HG03025 (cell line): ENCODE measurements around the gene HBD.
A peak's percentile ranks its signal among the peaks of the same experiment; 100 is the strongest.
"Not testable (repeated sequence)": the region's sequence is repeated elsewhere in the genome, so short reads cannot be mapped to it uniquely, and the experiment has no call there.

Experiments
- ATAC-seq: cut with Tn5 transposase; IDR thresholded peaks from one replicate; pipeline ENCODE4 v1.9.1; 2021; ENCODE audit warnings: mild to moderate bottlenecking, moderate library complexity; ENCODE audit not compliant: unreplicated experiment, low FRiP score

The HBD gene

DNA sequence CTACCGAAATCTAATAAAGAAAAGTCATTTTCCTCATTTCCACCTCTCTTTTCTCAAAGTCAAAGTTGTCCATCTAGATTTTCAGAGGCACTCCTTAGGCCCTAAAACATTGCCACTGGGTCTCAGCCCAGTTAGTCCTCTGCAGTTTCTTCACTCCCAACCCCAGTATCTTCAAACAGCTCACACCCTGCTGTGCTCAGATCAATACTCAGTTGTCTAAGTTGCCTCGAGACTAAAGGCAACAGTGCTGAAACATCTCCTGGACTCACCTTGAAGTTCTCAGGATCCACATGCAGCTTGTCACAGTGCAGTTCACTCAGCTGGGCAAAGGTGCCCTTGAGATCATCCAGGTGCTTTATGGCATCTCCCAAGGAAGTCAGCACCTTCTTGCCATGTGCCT lies 19.7 kb upstream of the HBD start:
- not testable (repeated sequence) for ATAC-seq

DNA sequence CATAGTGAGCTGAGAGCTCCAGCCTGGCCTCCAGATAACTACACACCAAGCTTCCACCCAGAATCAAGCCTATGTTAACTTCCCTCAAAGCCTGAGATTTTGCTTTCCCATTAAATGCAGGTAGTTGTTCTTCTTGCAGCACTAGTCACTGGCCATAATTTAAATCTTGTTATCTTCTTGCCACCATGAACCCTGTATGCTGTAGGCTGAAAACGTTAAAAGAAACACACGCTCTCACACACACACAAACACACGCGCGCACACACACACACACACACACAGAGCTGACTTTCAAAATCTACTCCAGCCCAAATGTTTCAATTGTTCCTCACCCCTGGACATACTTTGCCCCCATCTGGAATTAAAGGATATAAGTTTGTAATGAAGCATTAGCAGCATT lies 19.2 kb upstream of the HBD start:
- not testable (repeated sequence) for ATAC-seq

DNA sequence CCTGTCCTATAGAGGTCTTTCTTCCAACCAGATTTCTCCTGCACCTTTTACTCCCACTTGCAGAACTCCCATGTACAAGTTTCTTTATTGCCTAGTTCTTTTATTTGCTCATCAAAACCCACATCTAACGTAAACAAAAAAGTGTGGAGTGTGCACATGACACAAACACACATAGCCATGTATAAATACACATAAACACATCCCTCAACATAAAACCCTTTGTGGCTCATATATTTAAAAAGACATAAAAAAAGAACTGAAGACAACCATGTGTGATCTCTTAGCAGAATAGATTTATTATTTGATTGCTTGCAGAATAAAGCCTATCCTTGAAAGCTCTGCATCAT lies 18.6 kb upstream of the HBD start:
- ATAC-seq = no peak

DNA sequence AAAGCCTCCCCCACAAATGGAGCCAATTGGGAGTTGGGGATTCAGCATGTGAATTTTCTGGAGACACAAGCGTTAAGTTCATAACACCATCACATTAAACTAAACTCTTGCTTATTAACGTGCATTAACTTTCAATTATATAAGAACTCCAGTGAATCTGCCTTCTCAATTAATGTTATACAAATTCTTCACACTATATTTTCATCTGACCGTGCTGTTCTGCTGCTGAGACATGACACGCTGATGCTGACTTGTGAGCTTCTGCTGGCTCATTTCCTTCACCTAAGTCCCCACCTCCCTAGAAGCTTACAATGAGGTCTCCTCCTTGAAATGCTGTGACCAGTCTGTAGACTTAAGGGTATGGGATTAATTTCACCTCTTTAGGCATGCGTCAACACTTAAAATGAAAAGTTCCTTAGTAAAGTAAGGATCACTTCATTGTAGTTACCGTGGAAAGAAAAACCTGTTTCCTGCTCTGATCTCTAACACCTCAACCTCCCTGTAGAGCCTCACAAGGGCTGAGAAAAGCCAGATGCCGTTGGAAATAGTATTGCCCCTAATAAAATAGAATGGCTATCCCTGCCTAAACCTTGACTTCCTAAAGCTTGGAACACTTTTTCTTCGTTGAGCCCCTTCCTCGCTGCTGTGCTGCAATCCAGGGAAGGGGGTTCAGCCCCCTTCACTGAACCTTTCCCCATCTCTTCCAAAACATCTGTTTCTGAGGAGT lies 18.1 kb upstream of the HBD start:
- ATAC-seq = no peak

DNA sequence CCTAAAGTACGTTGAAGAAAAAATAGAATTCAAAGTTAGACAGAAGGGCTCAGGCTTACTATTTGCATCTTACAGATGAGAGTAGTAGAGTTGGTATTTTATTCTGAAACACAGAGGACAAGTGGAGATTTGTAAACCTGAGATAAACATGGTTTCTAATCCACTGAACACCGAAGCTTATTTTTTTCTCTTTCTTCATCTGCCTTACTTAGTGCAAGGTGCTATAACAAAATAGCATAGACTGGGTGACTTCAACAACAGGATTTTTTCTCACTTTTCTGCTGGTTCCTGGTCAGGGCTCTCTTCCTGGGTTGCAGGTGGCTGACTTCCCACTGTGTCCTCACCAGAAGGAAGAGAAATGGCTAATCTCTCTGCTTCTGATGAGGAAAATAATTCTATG lies 17.5 kb upstream of the HBD start:
- ATAC-seq = no peak

DNA sequence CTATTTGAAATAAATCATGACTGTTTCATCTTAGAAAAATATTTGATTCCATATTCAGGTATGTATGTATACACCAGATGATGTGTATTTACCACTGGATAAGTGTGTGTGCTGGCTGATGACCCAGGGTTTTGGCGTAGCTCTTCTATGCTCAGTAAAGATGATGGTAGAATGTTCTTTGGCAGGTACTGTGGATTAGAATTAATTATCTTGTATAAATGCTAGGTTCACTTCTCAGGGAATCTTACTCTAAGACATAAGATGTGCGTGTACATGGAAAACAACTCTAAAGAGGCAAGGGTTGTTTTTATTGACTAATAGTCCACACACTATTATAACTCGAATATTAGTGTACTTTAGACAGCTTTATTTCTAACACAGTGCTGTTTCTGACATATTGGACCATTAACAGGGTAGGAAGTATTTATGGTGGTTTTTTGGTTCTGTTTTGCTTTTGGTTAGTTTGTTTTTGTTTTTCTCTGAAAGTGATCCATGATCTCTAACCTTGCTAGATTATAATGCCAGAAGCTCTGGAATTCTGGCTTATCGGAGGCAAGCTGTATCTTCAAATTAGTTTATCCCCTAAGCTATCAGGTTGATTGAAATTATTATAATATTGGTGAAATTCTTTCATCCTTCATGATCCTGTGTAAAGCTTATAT lies 16.4 kb upstream of the HBD start:
- no peak for ATAC-seq

DNA sequence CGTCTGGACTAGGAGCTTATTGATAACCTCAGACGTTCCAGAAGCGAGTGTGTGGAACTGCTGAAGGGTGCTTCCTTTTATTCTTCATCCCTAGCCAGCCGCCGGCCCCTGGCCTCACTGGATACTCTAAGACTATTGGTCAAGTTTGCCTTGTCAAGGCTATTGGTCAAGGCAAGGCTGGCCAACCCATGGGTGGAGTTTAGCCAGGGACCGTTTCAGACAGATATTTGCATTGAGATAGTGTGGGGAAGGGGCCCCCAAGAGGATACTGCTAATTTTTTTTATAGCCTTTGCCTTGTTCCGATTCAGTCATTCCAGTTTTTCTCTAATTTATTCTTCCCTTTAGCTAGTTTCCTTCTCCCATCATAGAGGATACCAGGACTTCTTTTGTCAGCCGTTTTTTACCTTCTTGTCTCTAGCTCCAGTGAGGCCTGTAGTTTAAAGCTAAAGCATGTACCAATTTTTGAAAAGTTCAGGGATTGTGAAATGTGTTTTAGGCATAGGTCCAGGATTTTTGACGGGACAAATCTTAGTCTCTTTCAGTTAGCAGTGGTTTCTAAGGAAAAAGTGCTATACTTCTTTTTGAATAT lies 15.6 kb upstream of the HBD start, which contains the start of gene HBG1:
TSS of gene HBG1 (minus strand) at position 51 of the 590 bp plus-strand sequence. CDS start 53 bp downstream, outside the sequence.
- not testable (repeated sequence) for ATAC-seq

DNA sequence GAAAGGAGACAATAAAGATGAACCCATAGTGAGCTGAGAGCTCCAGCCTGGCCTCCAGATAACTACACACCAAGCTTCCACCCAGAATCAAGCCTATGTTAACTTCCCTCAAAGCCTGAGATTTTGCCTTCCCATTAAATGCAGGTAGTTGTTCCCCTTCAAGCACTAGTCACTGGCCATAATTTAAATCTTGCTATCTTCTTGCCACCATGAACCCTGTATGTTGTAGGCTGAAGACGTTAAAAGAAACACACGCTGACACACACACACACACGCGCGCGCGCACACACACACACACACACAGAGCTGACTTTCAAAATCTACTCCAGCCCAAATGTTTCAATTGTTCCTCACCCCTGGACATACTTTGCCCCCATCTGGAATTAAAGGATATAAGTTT lies 14.2 kb upstream of the HBD start:
- ATAC-seq = not testable (repeated sequence)

DNA sequence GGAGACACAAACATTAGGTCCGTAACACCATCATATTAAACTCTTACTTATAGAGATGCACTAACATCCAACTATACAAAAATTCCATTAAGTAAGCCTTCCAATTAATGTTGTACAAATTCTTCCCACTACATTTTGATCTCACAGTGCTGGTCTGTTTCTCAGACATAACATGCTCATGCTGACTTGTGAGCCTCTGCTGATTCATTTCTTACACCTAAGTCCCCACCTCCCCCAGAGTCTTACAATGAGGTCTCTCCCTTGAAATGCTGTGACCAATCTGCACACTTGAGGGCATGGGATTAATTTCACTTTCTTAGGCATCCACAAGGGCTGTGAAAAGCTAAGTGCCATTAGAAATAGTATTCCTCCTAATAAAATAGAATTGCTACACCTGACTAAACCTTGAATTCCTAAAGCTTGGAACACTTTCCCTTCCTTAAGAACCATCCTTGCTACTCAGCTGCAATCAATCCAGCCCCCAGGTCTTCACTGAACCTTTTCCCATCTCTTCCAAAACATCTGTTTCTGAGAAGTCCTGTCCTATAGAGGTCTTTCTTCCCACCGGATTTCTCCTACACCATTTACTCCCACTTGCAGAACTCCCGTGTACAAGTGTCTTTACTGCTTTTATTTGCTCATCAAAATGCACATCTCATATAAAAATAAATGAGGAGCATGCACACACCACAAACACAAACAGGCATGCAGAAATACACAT lies 13.3 kb upstream of the HBD start:
- ATAC-seq = no peak

DNA sequence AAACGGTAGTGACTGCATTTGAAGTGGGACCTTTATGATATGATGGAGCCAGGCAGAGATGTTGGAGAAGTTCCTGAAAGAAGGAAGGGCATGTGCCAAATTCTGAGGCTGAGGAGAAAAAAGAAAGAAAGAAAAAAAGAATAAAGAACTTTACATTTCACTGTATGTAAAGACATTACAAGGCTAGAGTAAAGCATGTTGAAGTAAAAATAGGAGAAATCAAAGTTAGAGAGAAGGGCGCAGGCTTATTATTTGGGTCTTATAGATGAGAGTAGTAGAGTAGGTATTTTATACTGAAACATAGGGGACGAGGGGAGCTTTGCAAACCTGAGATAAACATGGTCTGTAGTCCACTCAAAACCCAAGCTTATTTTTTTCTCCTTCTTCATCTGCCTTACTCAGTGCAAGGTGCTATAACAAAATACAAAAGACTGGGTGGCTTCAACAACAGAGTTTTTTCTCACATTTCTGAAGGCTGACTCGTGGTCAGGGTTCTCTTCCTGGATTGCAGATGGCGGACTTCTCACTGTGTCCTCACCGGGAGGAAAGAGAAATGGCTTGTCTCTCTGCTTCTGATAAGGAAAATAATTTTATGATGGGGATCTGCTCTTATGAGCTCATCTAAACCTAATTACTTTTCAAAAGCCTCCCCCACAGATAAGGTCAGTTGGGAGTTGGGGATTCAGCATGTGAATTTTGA lies 12.6 kb upstream of the HBD start:
- no peak for ATAC-seq

DNA sequence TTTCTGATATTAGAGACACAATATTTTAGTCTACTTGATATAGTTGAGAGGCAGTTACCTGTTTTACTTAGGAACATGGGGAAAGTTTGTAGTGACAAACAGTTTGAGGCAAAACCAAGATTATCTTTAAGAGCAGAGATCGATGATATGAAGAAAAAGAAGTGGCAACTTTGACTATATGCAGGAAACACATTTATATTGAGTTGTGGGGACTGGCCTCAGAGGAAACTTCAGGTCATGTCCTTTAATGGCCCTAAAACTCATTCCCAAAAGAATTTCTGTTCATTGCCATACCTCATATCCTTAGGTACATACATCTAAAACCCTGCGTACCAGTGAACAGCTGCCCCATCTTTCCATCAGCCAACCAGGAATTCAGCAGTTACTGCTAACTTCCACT lies 10.9 kb upstream of the HBD start:
- ATAC-seq = no peak

DNA sequence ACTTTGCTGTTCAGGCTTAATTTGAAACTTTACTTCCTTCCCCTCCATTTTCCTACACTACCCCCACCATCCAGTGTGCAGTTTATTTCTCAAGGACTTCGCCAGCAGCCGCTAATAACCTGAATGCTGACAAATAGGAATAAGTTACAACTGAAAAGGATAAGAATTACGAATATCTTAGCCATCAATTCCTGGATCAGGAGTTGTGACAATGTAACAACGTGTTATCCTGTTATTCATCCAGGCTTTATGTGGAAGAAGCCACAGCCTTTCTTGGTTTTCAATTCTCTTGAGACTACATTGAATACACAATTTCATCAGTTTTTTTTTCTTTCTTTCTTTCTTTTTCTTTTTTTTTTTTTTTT lies 9.5 kb upstream of the HBD start:
- no peak for ATAC-seq

DNA sequence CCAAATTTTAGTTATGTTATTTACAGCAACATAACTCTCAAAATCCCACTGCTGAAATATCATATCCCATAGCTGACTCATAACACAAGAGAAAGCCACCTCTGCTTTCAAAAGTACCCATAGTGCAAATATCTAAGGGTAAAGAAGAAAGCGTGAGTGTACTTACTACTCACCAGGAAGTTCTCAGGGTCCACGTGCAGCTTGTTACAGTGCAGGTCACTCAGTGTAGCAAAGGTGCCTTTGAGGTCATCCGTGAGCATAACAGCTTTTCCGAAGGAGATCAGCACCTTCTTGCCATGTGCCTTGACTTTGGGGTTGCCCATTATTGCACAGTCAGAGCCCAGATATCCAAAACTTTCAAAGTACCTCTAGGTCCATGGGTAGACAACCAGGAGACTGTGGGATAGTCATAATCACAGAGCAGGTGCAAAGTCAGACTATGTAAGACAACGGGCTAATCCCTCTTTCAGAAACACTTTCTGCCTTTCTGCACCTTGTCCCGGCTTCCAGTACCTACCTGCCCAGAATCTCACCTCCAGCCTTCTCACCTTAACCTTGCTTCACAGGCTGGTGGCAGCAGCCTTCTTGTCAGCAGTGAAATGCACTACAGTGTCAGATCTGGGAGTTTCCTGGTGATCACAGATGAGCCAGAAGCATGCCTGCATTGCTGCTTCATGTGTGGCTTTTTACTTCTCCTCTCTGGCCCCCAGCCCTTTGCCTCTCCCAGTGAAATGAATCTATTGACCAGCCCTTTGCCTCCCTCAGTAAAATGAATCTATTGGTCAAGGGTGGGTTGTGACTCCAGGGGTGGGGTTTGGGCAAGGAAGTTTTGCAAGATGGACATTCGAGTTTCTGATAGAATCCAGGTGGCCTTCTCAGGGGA lies 8.9 kb upstream of the HBD start:
- ATAC-seq = peak; percentile 63

DNA sequence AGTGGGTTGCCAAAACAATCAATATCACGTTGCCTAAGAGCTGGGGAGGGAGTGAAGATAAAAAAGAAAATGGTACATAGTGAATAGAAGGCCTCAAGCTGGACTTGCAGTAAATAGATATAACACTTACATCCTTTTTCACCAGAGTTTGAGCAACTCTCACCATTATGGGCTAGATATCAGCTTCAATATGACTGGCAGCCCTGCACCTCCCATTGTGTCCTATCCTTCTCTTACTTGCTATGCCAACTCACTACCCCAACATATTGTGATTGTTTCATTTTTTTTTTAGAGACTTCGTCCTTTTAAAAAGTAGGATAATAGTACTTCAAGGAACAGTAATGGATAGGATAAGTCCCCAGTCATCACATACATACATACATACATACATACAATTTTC lies 7.9 kb upstream of the HBD start:
- ATAC-seq = no peak

DNA sequence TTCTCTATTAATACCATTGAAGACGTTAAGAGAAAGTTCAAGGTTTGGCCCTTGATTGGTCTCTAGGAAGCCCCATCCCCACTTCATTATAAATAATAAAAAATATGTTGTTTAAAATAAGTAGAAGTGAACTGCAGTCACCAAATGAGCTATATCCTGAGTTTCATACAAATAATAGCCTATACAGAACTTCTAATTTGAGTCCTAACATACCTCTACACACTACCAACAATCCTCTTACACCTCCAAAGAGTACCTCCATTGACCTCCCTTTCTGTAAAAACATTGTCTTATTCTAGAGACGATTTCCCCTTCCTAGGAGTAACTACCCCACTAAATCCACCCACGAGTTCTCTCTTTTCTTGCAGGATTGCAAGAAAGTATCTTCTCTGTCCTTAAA lies 7.2 kb upstream of the HBD start:
- no peak for ATAC-seq

DNA sequence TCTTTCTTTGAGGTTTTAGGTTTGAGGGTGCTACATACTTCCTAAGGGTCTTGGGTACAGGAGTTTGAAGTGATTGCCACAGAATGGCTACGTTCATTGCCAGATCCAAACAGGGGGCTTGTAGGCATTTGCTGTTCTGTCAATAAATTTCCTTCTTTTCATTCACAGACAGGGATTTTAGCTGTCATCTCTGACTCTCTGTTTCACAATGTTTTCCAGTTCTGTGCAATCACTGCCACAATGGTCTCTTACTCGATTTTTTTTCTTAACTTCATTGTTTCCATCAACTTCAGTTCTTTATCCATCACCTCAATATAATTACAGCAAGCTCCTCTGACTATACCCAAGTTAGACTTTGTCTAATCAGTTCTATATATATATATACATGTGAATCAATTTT lies 6.2 kb upstream of the HBD start:
- ATAC-seq = no peak

DNA sequence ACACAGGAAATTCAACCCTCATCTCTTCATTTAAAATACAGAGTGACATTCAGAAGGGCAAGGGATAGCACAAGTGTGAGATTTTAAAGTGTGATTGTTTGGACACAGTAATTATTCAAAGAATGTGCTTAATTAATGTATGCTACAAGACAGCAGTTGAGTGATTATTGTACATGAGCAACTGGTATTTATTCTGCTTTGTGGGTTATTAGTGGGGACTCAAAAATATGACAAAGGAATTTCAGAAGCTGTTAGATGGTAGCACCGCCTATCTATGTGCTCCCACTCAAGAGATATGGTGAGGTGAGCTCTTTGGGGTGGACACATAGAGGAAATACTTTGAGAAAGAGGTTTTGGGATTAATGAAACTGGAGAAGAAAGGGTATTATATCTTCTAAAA lies 5.8 kb upstream of the HBD start:
- no peak for ATAC-seq

DNA sequence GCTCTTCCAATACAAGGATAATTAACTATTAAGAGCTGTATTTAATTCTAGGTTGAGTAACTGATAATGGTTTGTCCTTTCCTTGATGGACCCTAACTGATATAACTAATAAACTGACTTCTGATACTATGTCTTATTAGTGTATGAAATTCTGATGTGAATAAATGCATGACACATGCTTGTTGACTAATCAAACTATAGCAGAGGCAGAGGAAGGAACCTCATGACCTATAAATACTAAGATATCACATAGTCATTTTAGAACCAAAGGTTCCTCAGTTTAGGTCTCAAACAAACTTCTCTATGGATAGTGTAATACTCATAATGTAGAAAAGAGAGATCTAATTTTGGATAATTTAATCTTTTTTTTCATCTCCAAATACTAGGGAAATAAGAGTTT lies 4.8 kb upstream of the HBD start:
- no peak for ATAC-seq

DNA sequence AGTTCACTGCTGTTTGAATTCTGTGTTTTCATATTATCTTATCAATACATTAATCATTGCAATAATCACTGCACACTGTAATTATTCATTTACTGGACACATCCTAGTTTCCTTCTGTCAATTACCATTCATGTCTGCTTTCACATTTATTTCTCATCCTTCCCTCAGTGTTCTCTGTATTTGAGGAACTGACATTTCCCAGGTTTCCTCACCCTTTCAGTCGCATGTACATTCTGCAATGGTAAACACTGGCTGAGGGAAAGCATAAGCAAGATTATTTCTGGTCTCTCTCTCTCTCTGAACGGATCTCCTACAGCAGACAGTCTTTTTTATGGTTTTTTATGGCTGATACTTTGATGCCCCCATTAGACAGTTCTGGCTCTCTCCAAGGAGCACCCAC lies 4.2 kb upstream of the HBD start:
- ATAC-seq = no peak

DNA sequence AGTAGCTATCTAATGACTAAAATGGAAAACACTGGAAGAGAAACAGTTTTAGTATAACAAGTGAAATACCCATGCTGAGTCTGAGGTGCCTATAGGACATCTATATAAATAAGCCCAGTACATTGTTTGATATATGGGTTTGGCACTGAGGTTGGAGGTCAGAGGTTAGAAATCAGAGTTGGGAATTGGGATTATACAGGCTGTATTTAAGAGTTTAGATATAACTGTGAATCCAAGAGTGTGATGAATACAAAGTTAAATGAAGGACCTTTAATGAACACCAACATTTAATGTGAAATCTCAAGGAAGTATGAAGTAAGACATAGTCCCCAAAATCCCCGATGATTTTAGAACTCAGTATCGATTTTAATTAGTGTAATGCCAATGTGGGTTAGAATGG lies 3.1 kb upstream of the HBD start:
- no peak for ATAC-seq
